Neutrophil (primary cell): Measurements from ENCODE around the gene HINT3.

Experiments
- H3K27ac ChIP-seq: fragments of 200-600 bp; sonication (generic); 2 replicates; pipeline ENCODE4 v1.5.1; 2016; ENCODE audit warnings: mild to moderate bottlenecking, moderate library complexity
- H3K27me3 ChIP-seq: fragments of 200-600 bp; sonication (generic); 2 replicates; pipeline ENCODE4 v1.6.0; 2016; ENCODE audit warnings: mild to moderate bottlenecking
- H3K36me3 ChIP-seq: fragments of 200-600 bp; sonication (generic); 2 replicates; pipeline ENCODE4 v1.5.1; 2017
- H3K4me1 ChIP-seq, 2 experiments: fragments of 200-600 bp in 1 of 2; sonication (generic) in 1 of 2; 1 replicate in 1 of 2; 2 replicates in 1 of 2; pipeline versions ENCODE4 v1.5.1 to v1.6.1; 2013 to 2016; ENCODE audit warnings: low read depth in 1 of 2, low read length in 1 of 2, mild to moderate bottlenecking in 1 of 2, moderate library complexity in 1 of 2; ENCODE audit not compliant: control insufficient read depth in 1 of 2, insufficient read depth in 1 of 2
- H3K4me3 ChIP-seq, 2 experiments: fragments of 200-600 bp in 1 of 2; sonication (generic) in 1 of 2; 1 replicate in 1 of 2; 2 replicates in 1 of 2; pipeline ENCODE4 v1.5.1; 2013 to 2016; ENCODE audit warnings: low read depth in 1 of 2, low read length in 1 of 2, mild to moderate bottlenecking in 1 of 2, moderate library complexity in 1 of 2
- H3K9me3 ChIP-seq: fragments of 200-600 bp; sonication (generic); 2 replicates; pipeline ENCODE4 v1.5.1; 2016
- TF ChIP-seq, protein P1 (sequence below): fragments of 200-600 bp; sonication (generic); IDR thresholded peaks from 2 replicates; pipeline ENCODE4 v1.5.1; 2016; ENCODE audit warnings: antibody characterized with exemption

The HINT3 gene

DNA sequence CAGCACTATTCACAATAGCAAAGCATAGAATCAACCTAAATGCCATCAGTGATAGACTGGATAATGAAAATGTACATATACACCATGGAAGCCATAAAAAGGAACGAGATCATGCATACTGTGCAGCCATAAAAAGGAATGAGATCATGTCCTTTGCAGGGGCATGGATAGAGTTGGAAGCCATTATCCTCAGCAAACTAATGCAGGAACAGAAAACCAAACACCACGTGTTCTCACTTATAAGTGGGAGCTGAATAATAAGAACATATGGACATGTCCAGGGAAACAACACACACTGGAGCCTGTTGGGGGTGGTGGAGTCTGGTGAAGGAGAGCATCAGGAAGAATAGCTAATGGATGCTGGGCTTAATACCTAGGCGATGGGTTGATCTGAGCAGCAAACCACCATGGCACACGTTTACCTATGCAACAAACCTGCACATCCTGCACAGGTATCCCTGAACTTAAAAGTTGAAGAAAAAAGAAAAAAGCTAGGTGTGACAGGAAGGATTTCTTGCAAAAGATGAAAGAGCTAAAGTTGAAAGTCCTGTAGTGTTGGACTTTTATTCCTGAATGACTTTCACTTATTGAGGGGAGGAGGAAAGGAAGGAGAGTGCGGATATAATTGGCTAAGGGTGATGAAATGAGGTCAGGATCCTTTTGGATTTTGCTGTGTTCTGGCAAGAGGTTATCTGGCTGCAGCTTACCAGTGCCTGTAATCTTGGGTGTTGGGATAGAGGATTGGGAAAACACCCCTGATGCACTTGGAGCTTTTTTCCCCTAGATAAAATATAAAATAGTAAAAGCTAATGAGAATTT, 38.3 kb downstream of the HINT3 start:
- H3K27me3 ChIP-seq = no peaks in the 10 kb centered on the region
- H3K9me3 ChIP-seq = no peaks in the 10 kb centered on the region
- no peak overlapping the region for H3K27ac ChIP-seq
- H3K4me1 ChIP-seq = no peaks in the 10 kb centered on the region
- H3K4me3 ChIP-seq = no peak overlapping the region
- no peaks in the 10 kb centered on the region for H3K36me3 ChIP-seq
- TF ChIP-seq, protein P1, sequence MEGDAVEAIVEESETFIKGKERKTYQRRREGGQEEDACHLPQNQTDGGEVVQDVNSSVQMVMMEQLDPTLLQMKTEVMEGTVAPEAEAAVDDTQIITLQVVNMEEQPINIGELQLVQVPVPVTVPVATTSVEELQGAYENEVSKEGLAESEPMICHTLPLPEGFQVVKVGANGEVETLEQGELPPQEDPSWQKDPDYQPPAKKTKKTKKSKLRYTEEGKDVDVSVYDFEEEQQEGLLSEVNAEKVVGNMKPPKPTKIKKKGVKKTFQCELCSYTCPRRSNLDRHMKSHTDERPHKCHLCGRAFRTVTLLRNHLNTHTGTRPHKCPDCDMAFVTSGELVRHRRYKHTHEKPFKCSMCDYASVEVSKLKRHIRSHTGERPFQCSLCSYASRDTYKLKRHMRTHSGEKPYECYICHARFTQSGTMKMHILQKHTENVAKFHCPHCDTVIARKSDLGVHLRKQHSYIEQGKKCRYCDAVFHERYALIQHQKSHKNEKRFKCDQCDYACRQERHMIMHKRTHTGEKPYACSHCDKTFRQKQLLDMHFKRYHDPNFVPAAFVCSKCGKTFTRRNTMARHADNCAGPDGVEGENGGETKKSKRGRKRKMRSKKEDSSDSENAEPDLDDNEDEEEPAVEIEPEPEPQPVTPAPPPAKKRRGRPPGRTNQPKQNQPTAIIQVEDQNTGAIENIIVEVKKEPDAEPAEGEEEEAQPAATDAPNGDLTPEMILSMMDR = no peak

DNA sequence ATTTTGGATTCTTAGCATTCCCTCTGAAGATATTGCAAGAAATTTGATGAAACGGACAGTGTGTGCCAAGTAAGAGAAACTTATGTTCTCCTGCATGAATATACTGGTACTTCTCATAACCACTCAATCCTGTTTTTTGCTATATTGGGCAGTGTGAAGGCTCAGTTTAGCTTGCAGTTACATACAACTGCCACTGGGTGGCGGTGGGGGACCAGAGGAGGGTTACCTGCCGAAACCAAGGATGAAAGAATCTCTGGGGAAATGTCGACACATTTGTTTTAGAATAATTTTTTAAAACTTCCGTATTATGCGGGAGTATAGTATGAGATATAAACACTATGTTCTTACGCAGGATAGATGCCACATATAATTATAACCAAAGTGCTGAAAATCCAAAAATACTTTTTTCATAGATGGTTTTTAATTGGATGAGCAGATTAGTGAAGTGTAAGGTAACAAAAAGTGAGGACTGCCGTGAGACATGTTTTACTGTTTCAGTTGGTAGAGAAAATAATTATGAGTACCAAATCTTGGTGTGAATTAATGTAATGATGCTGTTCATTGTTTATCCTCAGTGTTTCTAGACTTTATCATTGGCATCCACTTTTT, 39.5 kb downstream of the HINT3 start:
- Histone ChIP-seq H3K27ac (no peak overlapping the region), H3K4me1 (no peaks in the 10 kb centered on the region), H3K27me3 (no peaks in the 10 kb centered on the region), H3K4me3 (no peak overlapping the region), H3K9me3 (no peaks in the 10 kb centered on the region), H3K36me3 (no peaks in the 10 kb centered on the region)
- TF ChIP-seq, protein P1 = peak; percentile 94

DNA sequence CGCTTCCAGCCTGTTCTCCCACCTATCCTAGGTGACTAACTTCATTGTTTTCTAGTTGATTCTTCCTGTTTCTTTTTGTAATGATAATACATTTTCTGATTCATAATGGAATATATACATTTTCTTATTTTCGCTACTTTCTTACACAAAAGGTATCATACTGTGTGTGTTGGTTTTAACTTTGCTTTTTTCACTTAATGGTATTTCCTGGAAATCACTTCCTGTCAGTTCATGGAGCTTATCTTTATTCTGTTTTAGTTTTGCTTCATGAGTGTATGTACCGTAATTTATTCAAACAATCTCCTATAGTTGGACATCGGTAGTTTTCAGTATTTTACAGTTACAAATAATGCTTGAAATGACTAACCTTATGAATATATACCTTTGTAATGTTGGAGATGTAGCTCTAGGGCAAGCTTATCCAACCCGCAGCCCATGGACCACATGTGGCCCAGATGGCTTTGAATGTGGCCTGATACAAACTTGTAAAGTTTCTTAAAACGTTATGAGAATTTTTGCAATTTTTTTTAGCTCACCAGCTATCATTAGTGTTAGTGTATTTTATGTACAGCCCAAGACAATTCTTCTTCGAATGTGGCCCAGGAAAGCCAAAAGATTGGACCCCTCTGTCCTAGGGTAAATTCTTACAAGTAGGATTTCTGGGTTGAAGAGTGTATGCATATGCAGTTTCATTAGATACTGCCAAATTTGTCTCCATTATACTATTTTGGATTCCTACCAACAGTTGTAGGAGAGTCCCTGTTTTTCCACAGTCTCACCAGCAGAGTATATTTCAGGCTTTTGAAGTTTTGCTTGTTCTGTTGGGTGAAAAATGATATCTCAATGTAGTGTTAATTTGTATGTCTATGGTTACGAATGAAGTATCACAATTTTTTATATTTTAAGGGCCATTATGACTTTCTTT, 46.4 kb downstream of the HINT3 start:
- Histone ChIP-seq H3K4me1 (no peaks in the 10 kb centered on the region), H3K36me3 (no peaks in the 10 kb centered on the region), H3K4me3 (no peak overlapping the region), H3K27ac (no peak overlapping the region), H3K27me3 (no peaks in the 10 kb centered on the region), H3K9me3 (no peaks in the 10 kb centered on the region)
- TF ChIP-seq, protein P1 = no peak

DNA sequence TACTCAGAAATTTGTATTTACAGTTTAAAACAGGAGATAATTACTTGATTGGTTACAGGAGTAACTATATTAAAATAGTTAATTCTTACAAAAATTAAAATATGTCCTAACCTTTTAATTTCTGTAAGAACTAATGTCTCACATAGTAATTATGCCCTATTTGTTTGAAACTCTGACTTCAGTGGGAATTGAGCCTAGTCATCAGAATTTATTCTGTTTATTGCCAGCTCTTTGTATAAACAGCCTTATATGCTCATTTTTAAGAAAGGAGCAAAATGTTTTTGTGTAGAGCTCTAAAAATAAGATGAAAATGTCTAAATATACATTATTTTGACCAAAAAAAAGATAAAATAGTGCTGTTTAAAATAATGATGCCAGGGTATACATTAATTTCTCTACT, 51.2 kb downstream of the HINT3 start:
- no peak overlapping the region for H3K27ac ChIP-seq
- no peaks in the 10 kb centered on the region for H3K27me3 ChIP-seq
- TF ChIP-seq, protein P1 = no peak
- H3K4me3 ChIP-seq = no peak overlapping the region
- H3K9me3 ChIP-seq = no peaks in the 10 kb centered on the region
- no peaks in the 10 kb centered on the region for H3K36me3 ChIP-seq
- H3K4me1 ChIP-seq = no peaks in the 10 kb centered on the region

DNA sequence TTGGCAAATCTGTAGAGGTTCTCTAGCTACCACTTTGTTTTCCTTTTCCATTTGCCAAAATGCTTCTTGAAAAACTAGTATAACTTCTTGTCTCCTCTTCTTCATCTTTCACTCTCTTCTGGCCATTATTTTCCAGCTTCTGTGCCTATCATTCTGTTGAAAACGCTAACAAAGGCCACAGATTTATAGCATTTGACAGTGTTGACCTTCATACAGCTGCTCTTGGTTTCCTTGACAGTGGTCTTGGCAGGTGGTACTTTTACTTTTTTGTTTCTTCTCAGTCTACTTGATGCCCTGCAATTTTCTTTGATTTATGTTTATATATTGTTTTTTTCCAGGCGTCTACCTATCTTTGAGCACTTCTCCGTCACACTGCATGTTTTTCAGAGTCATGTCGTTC, 53.5 kb downstream of the HINT3 start:
- Histone ChIP-seq H3K36me3 (no peaks in the 10 kb centered on the region), H3K27ac (no peak overlapping the region), H3K4me1 (no peaks in the 10 kb centered on the region), H3K27me3 (no peaks in the 10 kb centered on the region), H3K9me3 (no peaks in the 10 kb centered on the region), H3K4me3 (no peak overlapping the region)
- TF ChIP-seq, protein P1 = no peak
